Measurements from ENCODE around the gene HSPBP1.

The HSPBP1 gene

GRCh38 chr19:55238030-55238429, 41.9 kb downstream of the HSPBP1 start:
- ChIA-PET POLR2A (no interaction called here), CTCF (interaction anchor here (1.2 kb wide), 1 partner anchor 8 kb away, joined by 3 read pairs; no protein-coding TSS in a partner anchor)
- TF ChIP-seq, protein P1, sequence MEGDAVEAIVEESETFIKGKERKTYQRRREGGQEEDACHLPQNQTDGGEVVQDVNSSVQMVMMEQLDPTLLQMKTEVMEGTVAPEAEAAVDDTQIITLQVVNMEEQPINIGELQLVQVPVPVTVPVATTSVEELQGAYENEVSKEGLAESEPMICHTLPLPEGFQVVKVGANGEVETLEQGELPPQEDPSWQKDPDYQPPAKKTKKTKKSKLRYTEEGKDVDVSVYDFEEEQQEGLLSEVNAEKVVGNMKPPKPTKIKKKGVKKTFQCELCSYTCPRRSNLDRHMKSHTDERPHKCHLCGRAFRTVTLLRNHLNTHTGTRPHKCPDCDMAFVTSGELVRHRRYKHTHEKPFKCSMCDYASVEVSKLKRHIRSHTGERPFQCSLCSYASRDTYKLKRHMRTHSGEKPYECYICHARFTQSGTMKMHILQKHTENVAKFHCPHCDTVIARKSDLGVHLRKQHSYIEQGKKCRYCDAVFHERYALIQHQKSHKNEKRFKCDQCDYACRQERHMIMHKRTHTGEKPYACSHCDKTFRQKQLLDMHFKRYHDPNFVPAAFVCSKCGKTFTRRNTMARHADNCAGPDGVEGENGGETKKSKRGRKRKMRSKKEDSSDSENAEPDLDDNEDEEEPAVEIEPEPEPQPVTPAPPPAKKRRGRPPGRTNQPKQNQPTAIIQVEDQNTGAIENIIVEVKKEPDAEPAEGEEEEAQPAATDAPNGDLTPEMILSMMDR (IDR thresholded peaks at IDR 0.05; ENCODE audit: control extremely low read depth, extremely low read depth, low read depth, missing control alignments) = no peak
- DNase-seq (ENCODE audit: extremely low spot score) = no peak

DNA sequence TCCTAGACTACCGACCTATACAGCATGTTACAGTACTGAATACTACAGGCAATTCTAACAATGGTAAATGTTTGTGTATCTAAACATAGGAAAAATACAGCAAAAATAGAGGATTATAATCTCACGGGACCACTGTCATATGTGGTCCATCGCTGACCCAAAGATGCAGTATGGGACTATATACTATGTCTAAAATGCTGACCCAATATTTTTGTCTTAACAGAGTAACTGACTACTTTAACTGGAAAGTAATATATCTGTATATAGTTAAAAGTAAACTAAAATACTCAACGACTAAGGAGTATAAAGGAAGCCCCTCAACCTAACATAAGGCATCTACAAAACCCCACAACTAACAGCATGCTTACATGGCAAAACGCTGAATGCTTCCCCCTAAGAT, 46.9 kb downstream of the HSPBP1 start:
- POLR2A ChIA-PET = no interaction called here
- TF ChIP-seq, protein P1 (IDR thresholded peaks at IDR 0.05; ENCODE audit: control extremely low read depth, extremely low read depth, low read depth, missing control alignments) = no peak
- CTCF ChIA-PET = no interaction called here
- no peak for DNase-seq (ENCODE audit: extremely low spot score)

DNA sequence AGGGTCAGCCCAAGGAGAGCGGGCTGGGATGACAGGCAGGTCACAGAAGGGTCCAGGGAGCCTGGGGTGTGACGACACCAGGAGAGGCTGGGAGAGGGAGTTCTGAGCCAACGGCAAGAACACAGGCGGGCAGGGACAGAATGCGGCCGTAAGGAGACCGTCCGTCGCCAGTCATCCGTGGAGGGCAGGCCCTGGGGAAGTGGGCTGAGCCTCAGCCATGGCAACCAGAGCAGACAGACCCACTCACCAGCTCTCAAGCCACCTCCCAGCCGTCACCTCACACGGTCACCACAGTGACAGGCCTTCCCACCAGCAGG, 47.7 kb downstream of the HSPBP1 start:
- ChIA-PET CTCF (no interaction called here), POLR2A (no interaction called here)
- DNase-seq (ENCODE audit: extremely low spot score) = no peak
- TF ChIP-seq, protein P1 (IDR thresholded peaks at IDR 0.05; ENCODE audit: control extremely low read depth, extremely low read depth, low read depth, missing control alignments) = no peak

DNA sequence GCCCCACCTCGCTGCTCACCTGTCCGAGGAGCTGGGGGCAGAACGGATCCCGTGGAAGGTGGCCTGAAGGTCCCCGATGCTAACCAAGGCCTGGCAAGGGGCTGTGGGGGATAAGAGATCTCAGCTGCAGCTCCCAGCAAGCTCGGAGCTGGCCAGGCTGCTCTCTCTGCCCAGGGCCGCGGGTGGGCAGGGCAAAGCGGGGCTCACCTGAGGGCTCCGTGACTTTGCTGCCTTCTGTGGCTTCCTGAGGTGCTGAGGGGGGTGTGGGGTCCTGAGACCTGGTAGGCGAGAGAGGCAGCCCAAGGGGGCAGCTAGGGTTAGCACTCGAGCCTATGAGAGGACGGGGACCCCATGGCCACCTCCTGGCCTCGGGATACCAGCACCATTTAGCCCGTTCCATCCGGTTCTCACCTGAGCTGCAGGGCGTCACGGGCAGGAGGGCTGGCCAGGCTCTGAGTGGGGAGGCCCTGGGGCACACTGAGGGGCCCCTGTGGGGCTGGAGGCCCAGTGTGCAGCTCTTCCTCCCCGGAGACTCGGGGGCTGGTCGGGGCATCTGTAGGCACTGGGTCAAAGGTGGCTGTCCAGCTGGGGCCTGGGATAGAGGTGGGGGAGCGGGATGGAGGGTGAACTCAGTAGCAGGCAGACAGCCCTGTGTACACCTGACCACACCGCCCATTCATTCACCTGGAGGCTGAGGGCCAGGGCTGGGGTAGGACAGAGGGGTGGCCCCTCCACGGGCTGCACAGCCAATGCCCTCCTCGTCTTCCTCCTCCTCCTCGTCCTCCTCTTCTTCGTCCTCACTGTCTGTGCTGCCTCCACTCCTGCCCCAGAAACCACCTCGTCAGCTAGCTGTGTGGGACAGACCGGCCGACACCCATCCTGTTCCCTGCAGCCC, 48.3 kb downstream of the HSPBP1 start:
- TF ChIP-seq, protein P1 (IDR thresholded peaks at IDR 0.05; ENCODE audit: control extremely low read depth, extremely low read depth, low read depth, missing control alignments) = no peak
- ChIA-PET POLR2A (no interaction called here), CTCF (no interaction called here)
- DNase-seq (ENCODE audit: extremely low spot score) = no peak

- TF ChIP-seq, protein P1 (IDR thresholded peaks at IDR 0.05; ENCODE audit: control extremely low read depth, extremely low read depth, low read depth, missing control alignments) = no peak
- ChIA-PET CTCF (no interaction called here), POLR2A (no interaction called here)
- no peak for DNase-seq (ENCODE audit: extremely low spot score)
Observed at GRCh38 chr19:55230780-55231179, 49.1 kb downstream of the HSPBP1 start.

- CTCF ChIA-PET = no interaction called here
- POLR2A ChIA-PET = no interaction called here
- TF ChIP-seq, protein P1 (IDR thresholded peaks at IDR 0.05; ENCODE audit: control extremely low read depth, extremely low read depth, low read depth, missing control alignments) = no peak
- DNase-seq (ENCODE audit: extremely low spot score) = no peak
Observed at GRCh38 chr19:55230329-55230728, 49.6 kb downstream of the HSPBP1 start.

Measured in GM10248 (cell line).